ENCODE measurements around the gene SLC15A2.

- TF ChIP-seq, protein P1, sequence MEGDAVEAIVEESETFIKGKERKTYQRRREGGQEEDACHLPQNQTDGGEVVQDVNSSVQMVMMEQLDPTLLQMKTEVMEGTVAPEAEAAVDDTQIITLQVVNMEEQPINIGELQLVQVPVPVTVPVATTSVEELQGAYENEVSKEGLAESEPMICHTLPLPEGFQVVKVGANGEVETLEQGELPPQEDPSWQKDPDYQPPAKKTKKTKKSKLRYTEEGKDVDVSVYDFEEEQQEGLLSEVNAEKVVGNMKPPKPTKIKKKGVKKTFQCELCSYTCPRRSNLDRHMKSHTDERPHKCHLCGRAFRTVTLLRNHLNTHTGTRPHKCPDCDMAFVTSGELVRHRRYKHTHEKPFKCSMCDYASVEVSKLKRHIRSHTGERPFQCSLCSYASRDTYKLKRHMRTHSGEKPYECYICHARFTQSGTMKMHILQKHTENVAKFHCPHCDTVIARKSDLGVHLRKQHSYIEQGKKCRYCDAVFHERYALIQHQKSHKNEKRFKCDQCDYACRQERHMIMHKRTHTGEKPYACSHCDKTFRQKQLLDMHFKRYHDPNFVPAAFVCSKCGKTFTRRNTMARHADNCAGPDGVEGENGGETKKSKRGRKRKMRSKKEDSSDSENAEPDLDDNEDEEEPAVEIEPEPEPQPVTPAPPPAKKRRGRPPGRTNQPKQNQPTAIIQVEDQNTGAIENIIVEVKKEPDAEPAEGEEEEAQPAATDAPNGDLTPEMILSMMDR (IDR thresholded peaks at IDR 0.05): no peak
- no peak for TF ChIP-seq POLR2A (IDR thresholded peaks at IDR 0.05; ENCODE audit: low read depth)
Observed at GRCh38 chr3:121878411-121878810, 15.8 kb upstream of the SLC15A2 start.

All from esophagus muscularis mucosa (tissue), 3 donors.